ENCODE measurements around the gene DICER1. TPM values are rescaled to one million over a fixed set of nuclear protein-coding genes. Genes with fewer than 3 reads are reported as not detected.

Gene DICER1
- total RNA-seq, 2 donors from 2014 or later, result 47.7 to 85.0 TPM

DNA sequence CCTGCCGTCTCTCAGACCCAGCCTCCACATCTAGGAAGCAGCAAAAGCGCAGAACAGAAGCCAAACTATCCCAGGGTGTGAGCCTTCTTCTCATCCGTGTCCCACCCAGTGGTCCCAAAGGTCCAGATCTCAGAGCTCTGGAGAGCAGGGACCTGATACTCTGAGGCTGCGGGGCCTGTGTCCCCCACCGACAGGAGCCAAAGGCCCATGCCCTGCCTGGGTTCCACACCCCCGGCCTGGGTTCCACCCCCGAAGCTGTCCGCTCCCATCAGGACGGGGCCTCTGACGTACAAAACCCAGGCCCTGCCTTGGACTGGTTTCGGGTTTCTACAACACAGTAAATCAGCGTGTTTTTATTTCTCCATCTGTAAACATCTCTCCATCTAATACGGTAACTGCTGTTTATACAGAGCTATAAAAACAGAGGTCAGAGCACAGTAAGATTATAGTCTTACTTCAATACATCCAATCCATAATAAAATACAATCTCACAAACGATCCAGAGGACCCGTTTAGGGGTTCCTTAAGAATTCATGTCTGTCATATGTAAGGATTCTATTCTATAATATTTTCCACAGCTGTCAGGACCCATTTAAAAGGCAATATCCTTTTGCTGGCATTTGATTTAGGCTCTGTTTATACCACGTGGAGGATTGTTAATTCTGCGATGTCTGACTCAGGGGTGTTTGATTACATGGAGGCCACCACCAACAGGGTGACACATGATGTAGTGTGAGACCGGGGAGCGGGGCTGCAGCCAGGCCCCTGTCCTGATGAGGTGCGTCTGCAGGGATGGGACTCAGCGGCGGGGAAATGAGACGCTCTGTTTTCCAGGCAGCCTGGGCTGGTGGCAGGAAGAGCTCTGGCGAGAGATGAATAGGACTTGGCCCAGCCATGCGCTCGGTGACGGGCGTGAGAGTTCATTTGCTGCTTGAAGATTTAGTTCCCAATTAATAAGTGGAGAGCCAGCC lies 110.3 kb downstream of the DICER1 start:
- no peaks in the 10 kb centered on the region for H3K4me1 ChIP-seq
- TF ChIP-seq CTCF (IDR thresholded peaks at IDR 0.05), result no peak
- intact Hi-C loops (cut with DNase I), result no loop called here
- DNase-seq (peak in 1 of 4 donors; percentile 3), ATAC-seq (no peak)
- H3K9me3 ChIP-seq, result no peaks in the 10 kb centered on the region
- H3K36me3 ChIP-seq (replicated peaks in 1 of 2; ENCODE audit: insufficient read depth in 1 of 2, low read depth in 2 of 2), result no peaks in the 10 kb centered on the region
- H3K27ac ChIP-seq, result no peak overlapping the region
- no peaks in the 10 kb centered on the region for H3K27me3 ChIP-seq
- H3K4me3 ChIP-seq, result no peak overlapping the region
- 71 to 74% methylated on average over 26 to 28 of the region's 28 CpGs for WGBS, 2 donors

DNA sequence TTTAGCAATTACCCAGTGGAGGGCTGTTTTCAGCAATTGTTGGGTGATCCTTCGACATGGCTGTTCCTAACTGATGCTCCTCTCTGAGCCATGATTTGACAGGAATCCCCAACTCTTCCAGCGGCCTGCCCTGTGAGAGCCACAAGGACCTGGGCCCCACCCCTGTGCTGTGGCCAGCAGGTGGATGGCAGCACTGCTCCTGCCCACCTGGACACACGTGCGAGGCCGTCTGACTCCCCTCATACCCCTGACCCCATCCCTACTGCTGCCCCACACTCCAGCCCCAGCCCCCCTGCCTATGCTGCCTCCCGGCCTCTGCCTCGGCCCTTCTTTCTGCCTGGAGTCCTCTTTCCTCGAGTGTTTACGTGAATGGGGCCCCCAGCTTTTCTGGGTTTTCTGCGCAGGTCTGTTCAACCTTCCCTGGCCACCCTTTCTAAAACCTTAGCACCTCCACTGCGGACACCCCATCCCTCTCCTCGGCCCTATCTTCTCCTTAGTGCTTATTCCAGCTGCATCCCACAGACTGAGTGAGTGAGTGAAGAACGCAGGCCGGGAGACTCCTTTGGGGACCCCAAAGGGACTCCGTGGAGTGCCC lies 111.4 kb downstream of the DICER1 start:
- Histone ChIP-seq H3K4me3 (no peak overlapping the region), H3K27me3 (no peaks in the 10 kb centered on the region), H3K4me1 (no peaks in the 10 kb centered on the region), H3K36me3 (replicated peaks in 1 of 2; ENCODE audit: insufficient read depth in 1 of 2, low read depth in 2 of 2) (no peaks in the 10 kb centered on the region), H3K9me3 (no peaks in the 10 kb centered on the region), H3K27ac (no peak overlapping the region)
- ATAC-seq (no peak), DNase-seq (peak in 1 of 4 donors; percentile 3)
- intact Hi-C loops (cut with DNase I), result no loop called here
- WGBS, 2 donors, result 83 to 84% methylated on average over 14 to 15 of the region's 15 CpGs
- TF ChIP-seq POLR2A (IDR thresholded peaks at IDR 0.05) (no peak), CTCF (IDR thresholded peaks at IDR 0.05) (no peak)

GRCh38 chr14:95045106-95045701 lies 112.1 kb downstream of the DICER1 start:
- peak in 1 of 4 donors; percentile 2 for DNase-seq
- WGBS, 2 donors, result 78 to 85% methylated on average over 13 of the region's 13 CpGs
- intact Hi-C loops (cut with DNase I), result no loop called here
- Histone ChIP-seq H3K4me3 (no peak overlapping the region), H3K4me1 (no peaks in the 10 kb centered on the region), H3K27ac (no peak overlapping the region), H3K9me3 (no peaks in the 10 kb centered on the region), H3K36me3 (replicated peaks in 1 of 2; ENCODE audit: insufficient read depth in 1 of 2, low read depth in 2 of 2) (no peaks in the 10 kb centered on the region), H3K27me3 (no peaks in the 10 kb centered on the region)
- TF ChIP-seq POLR2A (IDR thresholded peaks at IDR 0.05) (no peak), CTCF (IDR thresholded peaks at IDR 0.05) (no peak)
- ATAC-seq, result no peak

GRCh38 chr14:95044463-95045105 lies 112.7 kb downstream of the DICER1 start:
- Histone ChIP-seq H3K27ac (no peak overlapping the region), H3K9me3 (no peaks in the 10 kb centered on the region), H3K4me1 (no peaks in the 10 kb centered on the region), H3K27me3 (no peaks in the 10 kb centered on the region), H3K4me3 (no peak overlapping the region), H3K36me3 (replicated peaks in 1 of 2; ENCODE audit: insufficient read depth in 1 of 2, low read depth in 2 of 2) (no peaks in the 10 kb centered on the region)
- intact Hi-C loops (cut with DNase I), result no loop called here
- ATAC-seq, result no peak
- 64 to 77% methylated on average over 16 to 17 of the region's 17 CpGs for WGBS, 2 donors
- TF ChIP-seq CTCF (IDR thresholded peaks at IDR 0.05) (no peak), POLR2A (IDR thresholded peaks at IDR 0.05) (no peak)
- no peak for DNase-seq
